SH-SY5Y (cell line): ENCODE results near the gene PSMB7.

Experiments used
- GATA2 ChIP-seq: IDR thresholded peaks from 2 replicates; pipeline ENCODE4 v1.6.1; 2011; ENCODE audit warnings: mild to moderate bottlenecking, low read depth, low read length
- GATA3 ChIP-seq: IDR thresholded peaks from 2 replicates; pipeline ENCODE4 v1.6.1; 2011; ENCODE audit warnings: low read depth, mild to moderate bottlenecking, low read length, moderate library complexity

The PSMB7 gene

GRCh38 chr9:124332361-124333202 is 82.7 kb downstream of the PSMB7 start:
- no peak for TF ChIP-seq GATA3
- TF ChIP-seq GATA2 = no peak

GRCh38 chr9:124331580-124331979 is 83.7 kb downstream of the PSMB7 start:
- TF ChIP-seq GATA3 (no peak), GATA2 (no peak)

GRCh38 chr9:124330011-124330697 is 85.1 kb downstream of the PSMB7 start:
- TF ChIP-seq GATA3 (no peak), GATA2 (no peak)

- TF ChIP-seq GATA2 = no peak
- TF ChIP-seq GATA3 = no peak
Observed at GRCh38 chr9:124329206-124329792, 85.9 kb downstream of the PSMB7 start.

GRCh38 chr9:124328285-124328684 is 87.0 kb downstream of the PSMB7 start:
- TF ChIP-seq GATA3 = no peak
- no peak for TF ChIP-seq GATA2

GRCh38 chr9:124327491-124327890 is 87.8 kb downstream of the PSMB7 start:
- TF ChIP-seq GATA2 = no peak
- no peak for TF ChIP-seq GATA3

GRCh38 chr9:124326378-124326777 is 88.9 kb downstream of the PSMB7 start:
- TF ChIP-seq GATA2 = no peak
- TF ChIP-seq GATA3 = no peak

GRCh38 chr9:124325816-124326215 is 89.4 kb downstream of the PSMB7 start:
- TF ChIP-seq GATA2 (no peak), GATA3 (no peak)

GRCh38 chr9:124323904-124324303 is 91.3 kb downstream of the PSMB7 start:
- TF ChIP-seq GATA2 (no peak), GATA3 (no peak)

- no peak for TF ChIP-seq GATA3
- TF ChIP-seq GATA2 = no peak
Observed at GRCh38 chr9:124322618-124323432, 92.4 kb downstream of the PSMB7 start.

- TF ChIP-seq GATA3 (no peak), GATA2 (no peak)
Observed at GRCh38 chr9:124321935-124322334, 93.3 kb downstream of the PSMB7 start.

GRCh38 chr9:124321416-124321815 is 93.8 kb downstream of the PSMB7 start:
- TF ChIP-seq GATA2 = no peak

GRCh38 chr9:124320062-124320973 is 94.9 kb downstream of the PSMB7 start:
- TF ChIP-seq GATA2 (no peak), GATA3 (no peak)

- TF ChIP-seq GATA2 = no peak
- TF ChIP-seq GATA3 = no peak
Observed at GRCh38 chr9:124315882-124316281, 99.4 kb downstream of the PSMB7 start.
